AG09319 (cell line): ENCODE data around the gene CACNB4.

Experiments
- DNase-seq: peaks from one replicate; pipeline ENCODE4 v3.0.0-alpha.2; 2010; ENCODE audit warnings: low read depth; ENCODE audit errors: extremely low read depth
- CTCF ChIP-seq: IDR thresholded peaks from 2 replicates; pipeline ENCODE4 v1.5.1; 2011; ENCODE audit warnings: low read depth, mild to moderate bottlenecking, inconsistent platforms, low read length, moderate library complexity

Gene CACNB4

DNA sequence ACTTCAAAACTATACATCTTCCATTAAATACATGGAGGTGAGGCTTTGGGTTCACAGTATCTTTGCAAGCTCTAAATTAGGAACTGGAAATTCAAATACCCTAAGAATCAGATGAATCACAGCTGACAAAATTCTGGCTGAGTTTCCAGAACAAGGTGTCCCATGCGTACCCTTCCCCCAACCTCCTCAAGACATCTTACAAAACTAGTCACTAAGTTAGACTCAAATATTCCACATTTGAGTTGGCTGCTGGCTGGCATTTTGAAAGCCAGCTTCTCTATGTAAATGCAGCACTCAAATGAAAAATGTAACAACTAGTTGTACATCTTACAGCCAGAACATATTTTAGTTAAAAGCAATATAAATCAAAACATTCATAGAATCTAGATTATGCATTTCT lies 139.6 kb downstream of the CACNB4 start:
- no peak for DNase-seq
- no peak for TF ChIP-seq CTCF

DNA sequence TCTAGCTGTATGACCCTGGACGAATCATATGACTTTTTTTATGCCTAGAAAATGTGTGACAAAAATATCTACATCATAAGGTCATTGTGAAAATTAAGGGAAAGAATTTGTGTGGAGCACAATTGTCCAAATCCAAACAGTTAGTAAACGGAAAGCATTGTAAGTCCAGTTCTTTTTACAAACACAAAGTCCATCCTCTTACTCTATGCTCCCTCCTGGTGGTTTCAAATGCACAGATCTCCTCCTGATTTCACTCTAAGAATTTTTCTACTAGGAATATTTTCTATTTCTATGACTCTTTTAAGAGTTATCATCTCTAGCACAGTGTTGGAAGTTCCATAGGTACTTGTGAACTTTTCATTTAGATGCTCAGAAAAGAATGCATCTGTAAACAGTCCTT lies 145.4 kb downstream of the CACNB4 start:
- no peak for DNase-seq
- no peak for TF ChIP-seq CTCF

GRCh38 chr2:151952691-151953456 lies 146.0 kb downstream of the CACNB4 start:
- no peak for DNase-seq

GRCh38 chr2:151947813-151948165 lies 151.1 kb downstream of the CACNB4 start:
- no peak for TF ChIP-seq CTCF
- DNase-seq = no peak

More at GRCh38 chr2:151952691-151953456, 146.0 kb downstream of the CACNB4 start:
- no peak for TF ChIP-seq CTCF

DNA sequence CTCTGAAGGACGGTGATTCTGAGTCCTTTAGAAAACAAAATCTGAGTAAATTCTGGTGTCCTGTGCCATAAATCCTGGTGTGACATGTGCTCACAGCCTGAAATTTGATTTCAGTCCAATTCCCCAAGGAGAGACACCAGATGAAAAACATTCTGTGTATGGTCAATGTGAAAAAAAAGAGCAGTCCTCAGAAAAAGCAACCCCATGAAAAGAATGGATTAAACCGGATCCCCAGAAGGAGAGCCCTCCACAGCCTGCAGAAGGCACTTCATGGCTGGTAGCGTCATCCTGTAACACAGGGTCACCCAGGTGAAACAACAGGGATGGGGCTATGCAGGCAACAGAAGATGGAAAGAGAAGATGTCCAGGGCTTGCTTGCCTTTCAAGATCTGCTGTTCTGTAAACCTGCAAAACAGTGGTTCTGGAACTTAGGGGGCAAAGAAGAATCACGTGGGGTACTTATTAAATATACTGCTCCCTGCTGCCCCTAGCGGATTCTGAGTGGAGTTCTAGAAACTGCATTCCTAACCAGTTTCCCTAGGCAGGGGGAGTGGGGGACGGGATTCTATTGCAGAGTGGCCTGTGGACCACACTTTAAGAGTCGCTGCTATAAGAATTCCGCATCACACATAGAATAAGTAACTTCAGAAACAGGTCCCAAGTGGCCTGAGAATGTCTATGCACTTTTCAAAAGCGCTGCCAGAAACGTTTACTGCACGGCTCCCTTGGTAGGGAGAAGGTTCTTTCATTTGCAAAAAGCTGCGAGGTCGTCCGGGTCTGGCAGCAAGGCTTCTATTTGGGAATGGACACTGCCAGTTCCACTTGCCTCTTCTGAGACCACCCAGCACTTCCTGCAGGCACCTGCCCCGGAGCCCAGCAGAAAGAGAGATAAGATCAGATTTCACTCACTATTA lies 151.7 kb downstream of the CACNB4 start:
- TF ChIP-seq CTCF = peak; percentile 36
- no peak for DNase-seq

- no peak for DNase-seq
- TF ChIP-seq CTCF = no peak
These were observed 152.5 kb downstream of the CACNB4 start for GRCh38 chr2:151946250-151946884.
